GM04503 (cell line): ENCODE measurements around the gene APLP2.

Experiments used
- DNase-seq: peaks from one replicate; pipeline ENCODE4 v3.0.0-alpha.2; 2012; ENCODE audit warnings: low read depth

Gene APLP2

GRCh38 chr11:130118165-130118564, 48.5 kb downstream of the APLP2 start:
- no peak for DNase-seq

- no peak for DNase-seq
Observed at GRCh38 chr11:130118636-130119387, 49.1 kb downstream of the APLP2 start.

- no peak for DNase-seq
Observed at GRCh38 chr11:130120045-130120444, 50.4 kb downstream of the APLP2 start.

- peak; percentile 39 for DNase-seq
Observed at GRCh38 chr11:130121445-130121978, 51.8 kb downstream of the APLP2 start.

GRCh38 chr11:130122141-130122575, 52.5 kb downstream of the APLP2 start:
- no peak for DNase-seq

- DNase-seq, result no peak
Observed at GRCh38 chr11:130123414-130124040, 53.8 kb downstream of the APLP2 start.

- peak; percentile 92 for DNase-seq
Observed at GRCh38 chr11:130124096-130124495, 54.4 kb downstream of the APLP2 start.

- no peak for DNase-seq
Observed at GRCh38 chr11:130125638-130126037, 55.9 kb downstream of the APLP2 start.

GRCh38 chr11:130126516-130126915, 56.8 kb downstream of the APLP2 start:
- DNase-seq, result no peak

- DNase-seq, result no peak
Observed at GRCh38 chr11:130127509-130127908, 57.8 kb downstream of the APLP2 start.

- DNase-seq, result no peak
Observed at GRCh38 chr11:130128626-130129025, 58.9 kb downstream of the APLP2 start.

- DNase-seq, result no peak
Observed at GRCh38 chr11:130129922-130130321, 60.2 kb downstream of the APLP2 start.

- peak; percentile 14 for DNase-seq
Observed at GRCh38 chr11:130131961-130132850, 62.5 kb downstream of the APLP2 start.

GRCh38 chr11:130133716-130134115, 64.0 kb downstream of the APLP2 start:
- DNase-seq, result no peak

GRCh38 chr11:130136107-130136506, 66.4 kb downstream of the APLP2 start:
- no peak for DNase-seq

- DNase-seq, result no peak
Observed at GRCh38 chr11:130137999-130138398, 68.3 kb downstream of the APLP2 start.

- no peak for DNase-seq
Observed at GRCh38 chr11:130139401-130139800, 69.7 kb downstream of the APLP2 start.

- no peak for DNase-seq
Observed at GRCh38 chr11:130141561-130142341, 72.1 kb downstream of the APLP2 start.

GRCh38 chr11:130144141-130144540, 74.4 kb downstream of the APLP2 start:
- no peak for DNase-seq

GRCh38 chr11:130144861-130145281, 75.2 kb downstream of the APLP2 start:
- no peak for DNase-seq

- DNase-seq, result no peak
Observed at GRCh38 chr11:130145311-130145812, 75.7 kb downstream of the APLP2 start.
